Upper lobe of left lung (tissue), 6 donors: ENCODE data around the gene NSUN4. TPM values are rescaled to one million over a fixed set of nuclear protein-coding genes. Genes with fewer than 3 reads are reported as not detected.

ENCODE experiments used
- ATAC-seq, 2 donors: fragments of 200-7000 bp; cut with Tn5 transposase; one replicate each; pipeline ENCODE4 v1.9.1; 2022; ENCODE audit warnings: mild to moderate bottlenecking in 2 of 2, moderate library complexity in 2 of 2; ENCODE audit not compliant: low FRiP score in 2 of 2
- DNase-seq, 2 donors: peaks; one replicate each; pipeline ENCODE4 v3.0.0-alpha.2; 2019 to 2020
- H3K27ac ChIP-seq, 4 donors: fragments of 200-600 bp; sonication (generic); one replicate each; pipeline ENCODE4 v1.5.1; 2016 to 2019
- H3K27me3 ChIP-seq, 4 donors: fragments of 200-600 bp; sonication (generic); one replicate each; pipeline ENCODE4 v1.5.1; 2017 to 2019
- H3K36me3 ChIP-seq, 4 donors: fragments of 200-600 bp; sonication (generic); one replicate each; pipeline ENCODE4 v1.5.1; 2016 to 2019
- H3K4me1 ChIP-seq, 4 donors: fragments of 200-600 bp; sonication (generic); one replicate each; pipeline ENCODE4 v1.5.1; 2018 to 2019
- H3K4me3 ChIP-seq, 4 donors: fragments of 200-600 bp; sonication (generic); one replicate each; pipeline ENCODE4 v1.5.1; 2017 to 2019; ENCODE audit warnings: mild to moderate bottlenecking in 2 of 4, moderate library complexity in 1 of 4
- H3K9me3 ChIP-seq, 4 donors: fragments of 200-600 bp; sonication (generic); one replicate each; pipeline ENCODE4 v1.5.1; 2018 to 2019
- EP300 ChIP-seq, 4 donors: sonication (generic); formaldehyde crosslinking; IDR thresholded peaks; one replicate each; pipeline ENCODE4 v1.5.1; 2017; ENCODE audit warnings: antibody characterized with exemption in 4 of 4, control low read depth in 2 of 4
- POLR2A ChIP-seq, 4 donors: fragments of 450-650 bp; IDR thresholded peaks; one replicate each; pipeline ENCODE4 v1.5.1; 2016 to 2017; ENCODE audit warnings: antibody characterized with exemption in 4 of 4, mild to moderate bottlenecking in 2 of 4
- POLR2AphosphoS5 ChIP-seq, 2 donors: sonication (generic); formaldehyde crosslinking; IDR thresholded peaks; one replicate each; pipeline ENCODE4 v1.5.1; 2017; ENCODE audit warnings: antibody characterized with exemption in 2 of 2
- whole genome bisulfite sequencing, 2 donors: methylation state at CpG; one replicate each; pipeline ENCODE4 v1.1.5; 2017 to 2018; 5-methylcytosine and 5-hydroxymethylcytosine counted together
- total RNA-seq, 6 donors: library from RNA; depleted of rRNA in 4 of 6; stranded (reverse); fragments of >200 nt in 4 of 6; gene quantifications; one replicate each; pipeline versions ENCODE4 v1.1.0 to v1.2.1, GENCODE V29; 2016 to 2021
- TF ChIP-seq, protein P1 (sequence below), 6 experiments: fragments of 450-650 bp in 4 of 6; fragments of 200-600 bp in 2 of 6; sonication (generic) in 2 of 6; IDR thresholded peaks; one replicate each; pipeline ENCODE4 v1.5.1; 2016 to 2019; ENCODE audit warnings: antibody characterized with exemption in 6 of 6
- donor health status: DM: no; HTN: no; CAD: no; lungs with moderate emphysema.
- donor health status: DM: no; HTN: yes; CAD: no; lungs with severe emphysema.

The NSUN4 gene
- 10 to 100 TPM; 25.1 to 28.4 (median 26.7) TPM for total RNA-seq

DNA sequence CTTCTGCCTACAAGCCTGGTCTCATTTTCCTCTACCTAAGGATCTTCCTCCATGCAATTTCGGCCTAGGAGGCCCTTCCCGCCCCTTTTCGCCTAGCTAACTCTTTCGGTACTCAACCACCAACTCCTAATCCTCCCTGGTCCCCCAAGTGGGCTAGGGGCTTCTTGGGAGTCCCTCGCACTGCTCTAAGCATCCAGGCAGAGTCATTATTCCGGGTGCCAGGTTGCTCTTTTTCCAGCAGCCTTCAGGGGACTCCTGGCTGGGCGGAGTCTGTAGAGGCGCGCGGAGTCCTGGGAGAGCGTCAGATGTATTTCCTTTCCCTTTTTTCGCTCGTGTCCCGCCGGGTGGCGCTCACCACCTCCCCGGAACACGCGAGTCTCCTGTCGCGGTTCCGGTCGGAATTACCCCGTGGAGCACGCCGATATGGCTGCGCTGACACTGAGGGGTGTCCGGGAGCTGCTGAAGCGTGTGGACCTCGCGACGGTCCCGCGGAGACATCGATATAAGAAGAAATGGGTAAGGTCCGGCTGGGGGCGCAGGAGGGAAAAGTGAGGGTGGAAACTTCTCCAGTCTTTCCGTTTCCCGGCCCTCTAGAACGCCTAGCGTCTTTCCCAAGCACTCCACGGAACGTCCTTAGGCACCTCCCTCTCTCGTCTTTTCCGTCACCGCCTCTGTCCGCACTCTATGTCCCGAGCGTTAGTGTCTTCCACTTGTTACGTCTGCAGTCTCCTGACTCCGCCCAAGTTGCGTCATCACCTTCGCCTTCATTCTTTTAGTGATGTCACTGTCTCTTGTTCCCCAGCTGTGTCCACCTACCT lies at the start of gene NSUN4:
Gene NSUN4, plus strand, starts transcription at position 404 of the 818 bp plus-strand sequence. Its CDS starts 20 bp downstream, at position 424.
- 0 to 1% methylated on average over 29 to 53 of the region's 53 CpGs for whole genome bisulfite sequencing, 2 donors
- Histone ChIP-seq H3K4me3 (peak within 1 kb of the TSS; percentile 61 to 87 (median 68)), H3K27ac (peak within 1 kb of the TSS; percentile 97 to 99 (median 98)), H3K4me1 (peaks cover 8 to 12% (median 10%) of the 10 kb centered on the region in 4 donors), H3K36me3 (peaks cover 0 to 24% (median 12%) of the 10 kb centered on the region in 4 donors), H3K9me3 (no peaks in the 10 kb centered on the region), H3K27me3 (no peaks in the 10 kb centered on the region)
- TF ChIP-seq POLR2AphosphoS5 (IDR thresholded peaks at IDR 0.05): peak; percentile 89 to 91
- peak in 2 of 4 donors; percentile 91 to 93 for TF ChIP-seq EP300 (IDR thresholded peaks at IDR 0.05)
- TF ChIP-seq, protein P1, sequence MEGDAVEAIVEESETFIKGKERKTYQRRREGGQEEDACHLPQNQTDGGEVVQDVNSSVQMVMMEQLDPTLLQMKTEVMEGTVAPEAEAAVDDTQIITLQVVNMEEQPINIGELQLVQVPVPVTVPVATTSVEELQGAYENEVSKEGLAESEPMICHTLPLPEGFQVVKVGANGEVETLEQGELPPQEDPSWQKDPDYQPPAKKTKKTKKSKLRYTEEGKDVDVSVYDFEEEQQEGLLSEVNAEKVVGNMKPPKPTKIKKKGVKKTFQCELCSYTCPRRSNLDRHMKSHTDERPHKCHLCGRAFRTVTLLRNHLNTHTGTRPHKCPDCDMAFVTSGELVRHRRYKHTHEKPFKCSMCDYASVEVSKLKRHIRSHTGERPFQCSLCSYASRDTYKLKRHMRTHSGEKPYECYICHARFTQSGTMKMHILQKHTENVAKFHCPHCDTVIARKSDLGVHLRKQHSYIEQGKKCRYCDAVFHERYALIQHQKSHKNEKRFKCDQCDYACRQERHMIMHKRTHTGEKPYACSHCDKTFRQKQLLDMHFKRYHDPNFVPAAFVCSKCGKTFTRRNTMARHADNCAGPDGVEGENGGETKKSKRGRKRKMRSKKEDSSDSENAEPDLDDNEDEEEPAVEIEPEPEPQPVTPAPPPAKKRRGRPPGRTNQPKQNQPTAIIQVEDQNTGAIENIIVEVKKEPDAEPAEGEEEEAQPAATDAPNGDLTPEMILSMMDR (IDR thresholded peaks at IDR 0.05): peak; percentile 60 to 82 (median 76)
- peak in 3 of 4 donors; percentile 49 to 90 (median 86) for TF ChIP-seq POLR2A (IDR thresholded peaks at IDR 0.05)
- peak; percentile 94 to 96 for DNase-seq
- ATAC-seq: peak; percentile 97 to 98

DNA sequence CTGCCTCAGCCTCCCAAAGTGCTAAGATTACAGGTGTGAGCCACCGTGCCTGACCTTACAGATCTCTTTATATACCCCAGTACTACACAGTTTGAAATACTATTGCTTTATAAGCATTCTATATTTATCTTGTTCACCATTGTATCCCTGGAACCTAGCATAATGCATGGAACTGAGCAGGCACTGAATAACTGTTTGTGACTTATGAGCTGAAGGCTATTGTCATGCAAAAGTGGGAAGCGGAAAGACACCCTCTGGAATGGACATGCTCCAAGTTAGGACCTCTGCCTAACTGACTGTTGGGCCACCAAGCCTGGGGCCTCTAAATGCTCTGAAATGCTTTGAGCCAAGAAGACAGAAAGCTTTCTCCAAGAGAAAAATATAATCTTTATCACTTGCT lies 45.3 kb upstream of the NSUN4 start:
- ATAC-seq: no peak
- TF ChIP-seq, protein P1 (IDR thresholded peaks at IDR 0.05): no peak
- TF ChIP-seq POLR2AphosphoS5 (IDR thresholded peaks at IDR 0.05) (no peak), POLR2A (IDR thresholded peaks at IDR 0.05) (no peak), EP300 (IDR thresholded peaks at IDR 0.05) (no peak)
- Histone ChIP-seq H3K27me3 (no peaks in the 10 kb centered on the region), H3K4me3 (no peak overlapping the region), H3K36me3 (peaks cover 11 to 55% (median 30%) of the 10 kb centered on the region in 4 donors), H3K4me1 (peaks cover 5 to 13% (median 10%) of the 10 kb centered on the region in 4 donors), H3K9me3 (no peaks in the 10 kb centered on the region), H3K27ac (no peak overlapping the region)
- WGBS, 2 donors: 95 to 100% methylated on average over 2 of the region's 2 CpGs
- no peak for DNase-seq

DNA sequence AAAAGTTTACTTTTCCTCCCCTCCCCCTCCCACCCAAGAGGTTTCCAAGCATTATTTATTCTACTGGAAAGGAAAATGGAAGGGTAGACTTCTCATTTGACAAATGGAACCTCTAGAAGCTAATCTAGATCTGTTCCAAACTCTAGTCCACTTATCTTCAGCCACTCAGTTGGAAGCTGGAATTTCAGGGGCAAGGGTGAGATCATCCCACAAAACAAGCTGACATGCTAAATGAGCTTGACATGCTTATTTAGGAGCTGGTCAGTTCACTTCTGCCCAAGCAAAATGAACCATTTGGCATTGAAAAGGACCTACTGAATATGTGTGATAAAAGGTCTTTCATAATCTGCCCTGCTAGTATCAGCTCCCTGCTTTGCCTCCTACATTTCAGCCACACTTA lies 42.2 kb upstream of the NSUN4 start:
- TF ChIP-seq, protein P1 (IDR thresholded peaks at IDR 0.05): no peak
- no peak for TF ChIP-seq POLR2A (IDR thresholded peaks at IDR 0.05)
- TF ChIP-seq EP300 (IDR thresholded peaks at IDR 0.05): no peak
- no peak for TF ChIP-seq POLR2AphosphoS5 (IDR thresholded peaks at IDR 0.05)
- H3K27ac ChIP-seq: peak overlapping the region in 1 of 4 donors; percentile 5
- DNase-seq: no peak

DNA sequence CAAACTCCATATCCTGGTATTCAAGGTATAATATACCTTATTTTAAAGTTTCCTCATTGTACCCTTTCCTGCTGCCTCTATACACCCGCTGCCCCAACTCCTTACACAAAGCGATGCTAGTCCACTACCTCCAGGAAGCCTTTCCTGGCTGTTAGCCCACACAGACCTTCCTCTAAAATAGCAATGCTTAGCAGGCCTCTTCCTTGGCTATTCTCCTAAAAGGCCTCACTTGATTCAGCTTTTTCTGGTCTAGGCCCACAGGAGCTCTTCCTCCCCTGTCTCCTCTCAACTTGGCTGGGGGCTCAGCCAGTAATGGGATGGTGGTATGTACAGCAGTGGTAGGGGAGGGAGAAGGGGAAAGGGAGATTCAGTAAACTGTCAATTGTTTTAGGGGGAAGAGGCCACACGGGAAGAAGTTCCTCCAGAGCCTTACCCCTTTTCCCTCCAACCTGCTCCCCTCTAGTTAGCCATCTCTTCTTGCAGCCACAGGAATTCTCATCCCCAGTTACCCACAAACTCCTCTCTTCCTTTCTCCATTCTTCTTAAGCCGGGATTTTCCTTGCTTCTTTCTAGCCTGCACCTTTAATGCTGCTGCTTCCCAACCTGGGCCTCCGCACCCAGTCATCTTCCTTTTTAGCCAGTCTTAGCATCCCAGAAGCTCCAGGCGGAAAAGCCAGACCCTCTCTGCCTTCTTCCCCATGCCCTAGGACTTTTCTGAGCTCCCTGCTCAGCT lies 39.8 kb upstream of the NSUN4 start:
- no peak for DNase-seq
- 33 to 42% methylated on average over 6 of the region's 6 CpGs for WGBS, 2 donors
- TF ChIP-seq, protein P1 (IDR thresholded peaks at IDR 0.05): no peak
- no peak for TF ChIP-seq POLR2AphosphoS5 (IDR thresholded peaks at IDR 0.05)
- no peak for TF ChIP-seq POLR2A (IDR thresholded peaks at IDR 0.05)
- no peak for TF ChIP-seq EP300 (IDR thresholded peaks at IDR 0.05)
- H3K9me3 ChIP-seq: no peaks in the 10 kb centered on the region
- H3K27me3 ChIP-seq: no peaks in the 10 kb centered on the region
- peak overlapping the region; percentile 60 to 89 (median 74) for H3K4me3 ChIP-seq
- no peak for ATAC-seq
- peak overlapping the region; percentile 95 to 99 (median 98) for H3K27ac ChIP-seq
- H3K4me1 ChIP-seq: peaks cover 32 to 39% (median 35%) of the 10 kb centered on the region in 4 donors
- H3K36me3 ChIP-seq: peaks cover 7 to 22% (median 14%) of the 10 kb centered on the region in 4 donors

More for the DNA sequence above, 42.2 kb upstream of the NSUN4 start:
- H3K36me3 ChIP-seq: peaks cover 11 to 44% (median 30%) of the 10 kb centered on the region in 4 donors
- no peaks in the 10 kb centered on the region for H3K9me3 ChIP-seq
- ATAC-seq: no peak
- H3K27me3 ChIP-seq: no peaks in the 10 kb centered on the region
- peaks cover 20 to 26% (median 23%) of the 10 kb centered on the region in 4 donors for H3K4me1 ChIP-seq
- no peak overlapping the region for H3K4me3 ChIP-seq
